Measurements from ENCODE around the gene DBT. TPM values are rescaled to one million over a fixed set of nuclear protein-coding genes. Genes with fewer than 3 reads are reported as not detected.

Gene DBT
- total RNA-seq, 3 donors from 2014 or later, result 12.4 to 20.7 (median 14.6) TPM

- intact Hi-C loops (cut with DNase I, micrococcal nuclease), result no loop called here
- H3K36me3 ChIP-seq (ENCODE audit: low read depth), result peaks cover 20% of the 10 kb centered on the region
- DNase-seq, result no peak
- no peaks in the 10 kb centered on the region for H3K9me3 ChIP-seq
- H3K4me3 ChIP-seq, result no peak overlapping the region
- no peak for ATAC-seq
- no peak for TF ChIP-seq CTCF (IDR thresholded peaks at IDR 0.05)
- no peaks in the 10 kb centered on the region for H3K4me1 ChIP-seq (ENCODE audit: low read depth)
Measured at GRCh38 chr1:100142343-100142742, 107.3 kb downstream of the DBT start.

- DNase-seq (no peak), ATAC-seq (no peak)
- TF ChIP-seq CTCF (IDR thresholded peaks at IDR 0.05), result no peak
- Histone ChIP-seq H3K36me3 (ENCODE audit: low read depth) (peaks cover 20% of the 10 kb centered on the region), H3K4me1 (ENCODE audit: low read depth) (no peaks in the 10 kb centered on the region), H3K9me3 (no peaks in the 10 kb centered on the region), H3K4me3 (no peak overlapping the region)
- intact Hi-C loops (cut with DNase I, micrococcal nuclease), result no loop called here
Measured at GRCh38 chr1:100141192-100141591, 108.4 kb downstream of the DBT start.

GRCh38 chr1:100137602-100138001 lies 112.0 kb downstream of the DBT start:
- Histone ChIP-seq H3K4me1 (ENCODE audit: low read depth) (peaks cover 11% of the 10 kb centered on the region), H3K4me3 (no peak overlapping the region), H3K9me3 (no peaks in the 10 kb centered on the region), H3K36me3 (ENCODE audit: low read depth) (peaks cover 8% of the 10 kb centered on the region)
- TF ChIP-seq CTCF (IDR thresholded peaks at IDR 0.05), result no peak
- ATAC-seq, result no peak
- no peak for DNase-seq
- intact Hi-C loops (cut with DNase I, micrococcal nuclease), result no loop called here

Small RNA genes within 50 kb of the gene (microRNA-seq; reads per million reads assigned to microRNA genes)
- gene MIR553, result not detected

Other genes with a start within 250 kb of the DBT start
- 1 to 10 TPM; 2.3 to 4.8 (median 4.4) TPM for gene SASS6, start 116.9 kb downstream of the DBT start, total RNA-seq
- gene TRMT13, start 116.7 kb downstream of the DBT start, total RNA-seq, result 10 to 100 TPM; 10.9 to 19.4 (median 14.4) TPM
- gene LRRC39, start 71.6 kb downstream of the DBT start, total RNA-seq, result under 1 TPM; 0.34 to 0.82 (median 0.49) TPM
- gene RTCA, start 16.4 kb upstream of the DBT start, total RNA-seq, result 10 to 100 TPM; 35.0 to 40.1 (median 36.3) TPM
- 10 to 100 TPM; 15.6 to 34.3 (median 18.5) TPM for gene CDC14A, start 102.7 kb upstream of the DBT start, total RNA-seq